HepG2 (cell line): ENCODE data around the gene TTC19. TPM values are rescaled to one million over a fixed set of nuclear protein-coding genes. Genes with fewer than 3 reads are reported as not detected.

Experiments used
- ARID4A ChIP-seq: sonication (generic); formaldehyde crosslinking; IDR thresholded peaks from 2 replicates; pipeline ENCODE4 v1.5.0; 2020; ENCODE audit warnings: mild to moderate bottlenecking, missing genetic modification reagents, borderline replicate concordance
- EHMT2 ChIP-seq: fragments of 200-600 bp; sonication (generic); IDR thresholded peaks from 2 replicates; pipeline ENCODE4 v1.7.0; 2017; ENCODE audit warnings: antibody characterized with exemption, low read depth, low read length, borderline replicate concordance
- ELK4 ChIP-seq: sonication (generic); formaldehyde crosslinking; IDR thresholded peaks from 2 replicates; pipeline ENCODE4 v1.9.0; 2021; ENCODE audit warnings: missing genetic modification reagents, borderline replicate concordance
- HMGXB4 ChIP-seq, 2 experiments: sonication (generic) in 1 of 2; formaldehyde crosslinking in 1 of 2; IDR thresholded peaks; 2 replicates each; pipeline versions ENCODE4 v1.4.0 to v1.6.1; 2018 to 2020; ENCODE audit warnings: missing genetic modification reagents in 2 of 2, borderline replicate concordance in 1 of 2, low read depth in 1 of 2, mild to moderate bottlenecking in 1 of 2, missing biosample characterization in 1 of 2
- IRX3 ChIP-seq: sonication (generic); formaldehyde crosslinking; IDR thresholded peaks from 2 replicates; pipeline ENCODE4 v1.8.1; 2023; ENCODE audit warnings: mild to moderate bottlenecking, low read depth, missing genetic modification reagents, borderline replicate concordance
- SETDB1 ChIP-seq: sonication (generic); formaldehyde crosslinking; IDR thresholded peaks from 2 replicates; pipeline ENCODE4 v1.5.1; 2020; ENCODE audit warnings: missing genetic modification reagents, mild to moderate bottlenecking, borderline replicate concordance
- ZBTB7B ChIP-seq: sonication (generic); formaldehyde crosslinking; IDR thresholded peaks from 2 replicates; pipeline ENCODE4 v1.4.0; 2020; ENCODE audit warnings: missing genetic modification reagents
- ZNF274 ChIP-seq: sonication (generic); formaldehyde crosslinking; IDR thresholded peaks from 2 replicates; pipeline ENCODE4 v1.5.1; 2020; ENCODE audit warnings: mild to moderate bottlenecking, missing genetic modification reagents
- ZNF652 ChIP-seq: IDR thresholded peaks from 2 replicates; pipeline ENCODE4 v1.6.1; 2016; ENCODE audit warnings: low read depth, borderline replicate concordance
- ZNF720 ChIP-seq: sonication (generic); formaldehyde crosslinking; IDR thresholded peaks from 2 replicates; pipeline ENCODE4 v1.4.0; 2020; ENCODE audit warnings: missing genetic modification reagents
- ZNF790 ChIP-seq: sonication (generic); formaldehyde crosslinking; IDR thresholded peaks from 2 replicates; pipeline ENCODE4 v1.8.0; 2022; ENCODE audit warnings: missing genetic modification reagents, mild to moderate bottlenecking, borderline replicate concordance
- ZNF839 ChIP-seq: sonication (generic); formaldehyde crosslinking; IDR thresholded peaks from 2 replicates; pipeline ENCODE4 v1.4.0; 2020; ENCODE audit warnings: missing genetic modification reagents, mild to moderate bottlenecking, borderline replicate concordance
- ZSCAN9 ChIP-seq: IDR thresholded peaks from 2 replicates; pipeline ENCODE4 v1.6.1; 2016; ENCODE audit warnings: borderline replicate concordance
- polyA plus RNA-seq, 8 experiments: library from polyadenylated mRNA; depleted of rRNA in 3 of 8; stranded (reverse) in 7 of 8; unstranded in 1 of 8; fragments of >200 nt; fragmentation: Illumina TruSeq in 4 of 8; extraction: Trizol in 4 of 8; gene quantifications; 2 replicates each; pipeline versions ENCODE4 v1.2.1 to v1.2.3, GENCODE V29; 2011 to 2016; ENCODE audit warnings: low read depth in 4 of 8, missing spikeins in 1 of 8, mixed read lengths in 1 of 8; ENCODE audit not compliant: insufficient read depth in 1 of 8
- total RNA-seq, 5 experiments: library from RNA; depleted of rRNA; stranded (reverse); fragments of >200 nt; fragmentation: Illumina TruSeq; extraction: Trizol; gene quantifications; 2 replicates each; pipeline ENCODE4 v1.2.3, GENCODE V29; 2016; ENCODE audit warnings: low read depth in 1 of 5
- TF ChIP-seq, protein P1 (sequence below): IDR thresholded peaks from 2 replicates; pipeline ENCODE4 v1.6.1; 2016; ENCODE audit warnings: low read depth, missing genetic modification reagents, missing compliant biosample characterization

TTC19 gene
- total and polyA plus RNA-seq, 2 of the 13 experiments (the other 11 are each of a cell fraction or from before 2014, with no cell fraction given): 4.4 to 24.3 TPM

GRCh38 chr17:15999141-15999973, at the start of gene TTC19, which contains the start of gene ZSWIM7 (continued):
- TF ChIP-seq, protein P1, sequence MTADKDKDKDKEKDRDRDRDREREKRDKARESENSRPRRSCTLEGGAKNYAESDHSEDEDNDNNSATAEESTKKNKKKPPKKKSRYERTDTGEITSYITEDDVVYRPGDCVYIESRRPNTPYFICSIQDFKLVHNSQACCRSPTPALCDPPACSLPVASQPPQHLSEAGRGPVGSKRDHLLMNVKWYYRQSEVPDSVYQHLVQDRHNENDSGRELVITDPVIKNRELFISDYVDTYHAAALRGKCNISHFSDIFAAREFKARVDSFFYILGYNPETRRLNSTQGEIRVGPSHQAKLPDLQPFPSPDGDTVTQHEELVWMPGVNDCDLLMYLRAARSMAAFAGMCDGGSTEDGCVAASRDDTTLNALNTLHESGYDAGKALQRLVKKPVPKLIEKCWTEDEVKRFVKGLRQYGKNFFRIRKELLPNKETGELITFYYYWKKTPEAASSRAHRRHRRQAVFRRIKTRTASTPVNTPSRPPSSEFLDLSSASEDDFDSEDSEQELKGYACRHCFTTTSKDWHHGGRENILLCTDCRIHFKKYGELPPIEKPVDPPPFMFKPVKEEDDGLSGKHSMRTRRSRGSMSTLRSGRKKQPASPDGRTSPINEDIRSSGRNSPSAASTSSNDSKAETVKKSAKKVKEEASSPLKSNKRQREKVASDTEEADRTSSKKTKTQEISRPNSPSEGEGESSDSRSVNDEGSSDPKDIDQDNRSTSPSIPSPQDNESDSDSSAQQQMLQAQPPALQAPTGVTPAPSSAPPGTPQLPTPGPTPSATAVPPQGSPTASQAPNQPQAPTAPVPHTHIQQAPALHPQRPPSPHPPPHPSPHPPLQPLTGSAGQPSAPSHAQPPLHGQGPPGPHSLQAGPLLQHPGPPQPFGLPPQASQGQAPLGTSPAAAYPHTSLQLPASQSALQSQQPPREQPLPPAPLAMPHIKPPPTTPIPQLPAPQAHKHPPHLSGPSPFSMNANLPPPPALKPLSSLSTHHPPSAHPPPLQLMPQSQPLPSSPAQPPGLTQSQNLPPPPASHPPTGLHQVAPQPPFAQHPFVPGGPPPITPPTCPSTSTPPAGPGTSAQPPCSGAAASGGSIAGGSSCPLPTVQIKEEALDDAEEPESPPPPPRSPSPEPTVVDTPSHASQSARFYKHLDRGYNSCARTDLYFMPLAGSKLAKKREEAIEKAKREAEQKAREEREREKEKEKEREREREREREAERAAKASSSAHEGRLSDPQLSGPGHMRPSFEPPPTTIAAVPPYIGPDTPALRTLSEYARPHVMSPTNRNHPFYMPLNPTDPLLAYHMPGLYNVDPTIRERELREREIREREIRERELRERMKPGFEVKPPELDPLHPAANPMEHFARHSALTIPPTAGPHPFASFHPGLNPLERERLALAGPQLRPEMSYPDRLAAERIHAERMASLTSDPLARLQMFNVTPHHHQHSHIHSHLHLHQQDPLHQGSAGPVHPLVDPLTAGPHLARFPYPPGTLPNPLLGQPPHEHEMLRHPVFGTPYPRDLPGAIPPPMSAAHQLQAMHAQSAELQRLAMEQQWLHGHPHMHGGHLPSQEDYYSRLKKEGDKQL (CRISPR knock-in tag): peak; percentile 54; the same call in 1 of the 2 replicates
- peak; percentile 93 to 98 for TF ChIP-seq HMGXB4 (CRISPR knock-in tag; IDR thresholded peaks at IDR 0.05; ENCODE audit: borderline replicate concordance in 1 of 2, low read depth in 1 of 2)
- TF ChIP-seq ZSCAN9 (CRISPR knock-in tag): peak; percentile 97
- TF ChIP-seq ZNF274: peak; percentile 89
- TF ChIP-seq EHMT2: no peak
- TF ChIP-seq ZNF720 (CRISPR knock-in tag): 0 out of 2 replicates have a peak, but pooled peaks have one; percentile 62
- no peak for TF ChIP-seq SETDB1 (CRISPR knock-in tag)
- TF ChIP-seq ZNF839 (CRISPR knock-in tag): peak; percentile 56; the same call in 1 of the 2 replicates
- peak; percentile 97 for TF ChIP-seq ARID4A (CRISPR knock-in tag)
- TF ChIP-seq ZNF790 (CRISPR knock-in tag): peak; percentile 28; the same call in 1 of the 2 replicates
- TF ChIP-seq ZBTB7B (CRISPR knock-in tag): peak; percentile 66
- peak; percentile 84; the same call in 1 of the 2 replicates for TF ChIP-seq IRX3 (CRISPR knock-in tag)
- TF ChIP-seq ZNF652 (CRISPR knock-in tag): peak; percentile 21; the same call in 1 of the 2 replicates
- no peak for TF ChIP-seq ELK4
